HEK293T (cell line): Measurements from ENCODE around the gene ALK.

ENCODE experiments used
- ARNT ChIP-seq: fragments of 450-650 bp; IDR thresholded peaks from 2 replicates; pipeline ENCODE4 v1.6.1; 2017; ENCODE audit warnings: mild to moderate bottlenecking
- CTBP1 ChIP-seq: fragments of 450-650 bp; IDR thresholded peaks from 2 replicates; pipeline ENCODE4 v1.6.1; 2016; ENCODE audit warnings: borderline replicate concordance
- FOXA1 ChIP-seq: fragments of 450-650 bp; IDR thresholded peaks from 2 replicates; pipeline ENCODE4 v1.6.1; 2016; ENCODE audit warnings: mild to moderate bottlenecking
- FOXK2 ChIP-seq: fragments of 450-650 bp; IDR thresholded peaks from 2 replicates; pipeline ENCODE4 v1.6.1; 2016; ENCODE audit warnings: mild to moderate bottlenecking
- FOXM1 ChIP-seq: fragments of 450-650 bp; IDR thresholded peaks from 2 replicates; pipeline ENCODE4 v1.6.1; 2017; ENCODE audit warnings: mild to moderate bottlenecking, borderline replicate concordance
- L3MBTL2 ChIP-seq: fragments of 450-650 bp; conservative IDR thresholded peaks from 2 replicates; pipeline ENCODE4 v1.6.1; 2016; ENCODE audit warnings: mild to moderate bottlenecking
- LEF1 ChIP-seq: fragments of 450-650 bp; IDR thresholded peaks from 2 replicates; pipeline ENCODE4 v1.6.1; 2017; ENCODE audit warnings: mild to moderate bottlenecking, borderline replicate concordance
- NFRKB ChIP-seq: fragments of 450-650 bp; IDR thresholded peaks from 2 replicates; pipeline ENCODE4 v1.6.1; 2016; ENCODE audit warnings: mild to moderate bottlenecking, moderate library complexity
- SP1 ChIP-seq: fragments of 450-650 bp; IDR thresholded peaks from 2 replicates; pipeline ENCODE4 v1.6.1; 2017
- SUZ12 ChIP-seq: fragments of 450-650 bp; IDR thresholded peaks from 2 replicates; pipeline ENCODE4 v1.6.1; 2016; ENCODE audit warnings: mild to moderate bottlenecking
- TARDBP ChIP-seq: fragments of 450-650 bp; IDR thresholded peaks from 2 replicates; pipeline ENCODE4 v1.6.1; 2016
- ZNF384 ChIP-seq: fragments of 450-650 bp; IDR thresholded peaks from 2 replicates; pipeline ENCODE4 v1.6.1; 2016

DNA sequence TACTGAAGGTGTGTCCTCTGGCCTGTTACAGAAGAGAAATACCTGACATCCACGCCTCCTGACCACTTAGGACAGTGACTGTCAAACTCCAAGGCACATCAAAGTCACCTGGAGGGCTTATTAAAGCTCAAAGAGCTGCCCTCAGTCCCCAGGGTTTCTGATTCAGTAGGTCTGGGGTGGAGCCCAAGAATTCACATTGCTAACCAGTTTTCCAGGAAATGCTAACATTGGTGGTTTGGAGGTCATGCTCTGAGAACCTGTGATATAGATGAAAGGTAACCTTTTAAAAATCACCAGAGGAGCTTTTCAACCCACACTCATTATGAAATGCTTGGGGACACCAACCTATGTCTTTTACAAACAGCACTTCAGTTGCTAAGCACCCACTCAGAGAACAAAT is 172.3 kb downstream of the ALK start:
- TF ChIP-seq LEF1 = no peak
- no peak for TF ChIP-seq CTBP1
- TF ChIP-seq ZNF384 = no peak
- no peak for TF ChIP-seq SUZ12
- no peak for TF ChIP-seq L3MBTL2
- TF ChIP-seq TARDBP = no peak
- TF ChIP-seq SP1 = no peak
- TF ChIP-seq ARNT = no peak
- TF ChIP-seq NFRKB = no peak
- TF ChIP-seq FOXA1 = no peak
- no peak for TF ChIP-seq FOXK2
- no peak for TF ChIP-seq FOXM1
